GM23248 (cell line): ENCODE measurements around the gene CHRNA9.

Experiments
- EZH2 ChIP-seq: fragments of 200-600 bp; sonication (generic); IDR thresholded peaks from 2 replicates; pipeline ENCODE4 v1.6.1; 2018; ENCODE audit warnings: antibody characterized with exemption, mild to moderate bottlenecking; ENCODE audit not compliant: insufficient read depth, poor library complexity, severe bottlenecking
- EZH2phosphoT487 ChIP-seq: fragments of 200-600 bp; sonication (generic); IDR thresholded peaks from 2 replicates; pipeline ENCODE4 v1.6.1; 2018; ENCODE audit warnings: antibody characterized with exemption, moderate library complexity, mild to moderate bottlenecking, low read depth; ENCODE audit not compliant: insufficient read depth

- TF ChIP-seq EZH2phosphoT487 (no peak), EZH2 (no peak)
Observed at GRCh38 chr4:40289366-40290188, 45.6 kb upstream of the CHRNA9 start.
